Measurements from ENCODE around the gene GPC6.

DNA sequence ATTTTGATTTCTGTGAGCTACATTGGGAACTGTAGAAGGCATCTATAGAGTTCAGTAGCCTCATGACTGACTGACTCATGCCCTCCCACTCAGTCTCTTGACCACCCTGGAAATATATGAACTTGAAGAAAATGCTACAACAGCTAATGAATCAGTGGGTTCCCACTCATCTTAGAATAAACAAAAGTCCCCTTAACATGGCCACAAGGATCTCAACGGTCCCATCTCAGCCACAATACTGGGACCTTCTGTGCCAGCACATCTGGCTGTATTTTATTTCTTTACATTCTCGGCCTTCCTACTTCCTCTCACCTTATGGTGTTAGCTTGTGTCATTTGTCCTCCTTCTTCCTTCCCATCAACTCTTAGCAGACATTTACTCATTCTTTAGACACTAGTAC lies 633.1 kb downstream of the GPC6 start:
- TF ChIP-seq EP300 (conservative IDR thresholded peaks at IDR 0.05; ENCODE audit: poor library complexity, severe bottlenecking) (no peak), RAD21 (conservative IDR thresholded peaks at IDR 0.05) (no peak)
- TF ChIP-seq, protein P1, sequence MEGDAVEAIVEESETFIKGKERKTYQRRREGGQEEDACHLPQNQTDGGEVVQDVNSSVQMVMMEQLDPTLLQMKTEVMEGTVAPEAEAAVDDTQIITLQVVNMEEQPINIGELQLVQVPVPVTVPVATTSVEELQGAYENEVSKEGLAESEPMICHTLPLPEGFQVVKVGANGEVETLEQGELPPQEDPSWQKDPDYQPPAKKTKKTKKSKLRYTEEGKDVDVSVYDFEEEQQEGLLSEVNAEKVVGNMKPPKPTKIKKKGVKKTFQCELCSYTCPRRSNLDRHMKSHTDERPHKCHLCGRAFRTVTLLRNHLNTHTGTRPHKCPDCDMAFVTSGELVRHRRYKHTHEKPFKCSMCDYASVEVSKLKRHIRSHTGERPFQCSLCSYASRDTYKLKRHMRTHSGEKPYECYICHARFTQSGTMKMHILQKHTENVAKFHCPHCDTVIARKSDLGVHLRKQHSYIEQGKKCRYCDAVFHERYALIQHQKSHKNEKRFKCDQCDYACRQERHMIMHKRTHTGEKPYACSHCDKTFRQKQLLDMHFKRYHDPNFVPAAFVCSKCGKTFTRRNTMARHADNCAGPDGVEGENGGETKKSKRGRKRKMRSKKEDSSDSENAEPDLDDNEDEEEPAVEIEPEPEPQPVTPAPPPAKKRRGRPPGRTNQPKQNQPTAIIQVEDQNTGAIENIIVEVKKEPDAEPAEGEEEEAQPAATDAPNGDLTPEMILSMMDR (IDR thresholded peaks at IDR 0.05; ENCODE audit: poor library complexity, severe bottlenecking) = no peak

Data from neural cell (in vitro differentiated cells).